Right hindlimb (tissue), 1 donor: ENCODE data around the gene ABRACL.

Experiments
- DNase-seq: peaks from one replicate; pipeline ENCODE4 v3.0.0-alpha.2; 2018

ABRACL gene

DNA sequence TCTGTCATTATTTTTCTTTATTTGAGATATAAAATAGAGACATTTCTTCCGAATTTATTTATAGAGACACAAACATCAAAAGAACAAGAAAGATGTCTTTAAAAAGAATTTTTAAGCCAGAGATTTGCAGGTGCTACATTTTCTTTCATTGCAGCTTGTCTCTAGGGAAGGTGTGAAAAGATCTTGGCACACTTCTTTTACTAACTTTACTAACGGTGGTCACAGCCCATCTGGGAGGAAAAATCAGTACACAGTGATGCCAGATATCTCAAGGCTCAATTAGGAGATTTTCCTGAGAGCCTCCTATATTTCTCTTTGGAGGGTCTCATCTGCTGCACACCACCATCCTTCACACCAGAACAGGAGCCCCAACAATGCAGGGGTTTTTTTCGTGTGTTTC lies 29.5 kb downstream of the ABRACL start:
- DNase-seq, result no peak

DNA sequence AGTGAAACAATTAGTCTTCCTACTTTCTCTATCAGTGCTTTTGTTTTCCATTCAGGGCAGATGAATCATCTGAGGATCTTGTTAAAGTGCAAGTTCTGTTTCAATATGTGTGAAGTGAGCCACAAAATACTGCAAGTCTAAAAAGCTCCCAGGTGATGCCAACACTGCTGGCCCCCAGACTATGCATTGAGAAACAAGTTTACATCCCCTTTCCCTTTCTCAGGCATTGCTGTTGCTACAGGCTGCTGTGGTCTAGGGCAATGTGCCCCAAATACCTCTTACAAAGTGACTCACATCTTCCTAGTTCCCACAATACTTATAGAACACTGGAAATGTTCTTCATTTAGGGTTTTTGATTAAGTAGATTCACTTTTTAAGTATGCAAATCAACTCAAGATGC lies 31.8 kb downstream of the ABRACL start:
- no peak for DNase-seq

DNA sequence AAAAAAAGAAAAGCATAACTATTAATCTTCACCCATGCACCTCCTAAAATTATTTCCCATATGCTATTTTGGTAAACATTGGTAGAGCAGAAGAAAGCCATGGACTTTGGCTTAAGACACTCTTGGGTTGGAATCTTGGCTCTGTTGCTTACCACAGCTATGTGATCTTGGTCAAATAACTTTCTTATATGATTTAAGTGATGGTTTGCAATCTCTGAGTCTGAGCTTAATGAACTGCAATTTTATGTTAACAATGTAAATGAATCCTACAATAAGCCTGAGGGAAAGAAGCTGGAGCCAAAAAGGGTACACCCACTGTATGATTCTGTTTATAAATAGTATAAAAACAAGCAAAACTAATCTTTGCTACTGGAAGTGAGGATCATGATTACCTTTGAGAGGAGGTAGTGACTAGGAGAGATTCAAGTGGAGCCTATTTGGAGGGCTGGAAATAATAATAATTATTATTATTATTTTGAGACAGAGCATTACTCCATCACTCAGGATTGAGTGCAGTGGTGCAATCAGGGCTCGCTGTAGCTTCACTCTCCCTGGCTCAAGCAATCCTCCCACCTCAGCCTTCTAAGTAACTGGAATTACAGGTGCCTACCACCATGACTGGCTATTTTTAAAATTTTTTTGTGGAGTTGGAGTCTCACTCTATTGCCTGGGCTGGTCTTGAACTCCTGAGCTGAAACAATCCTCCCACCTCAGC lies 34.5 kb downstream of the ABRACL start:
- no peak for DNase-seq

DNA sequence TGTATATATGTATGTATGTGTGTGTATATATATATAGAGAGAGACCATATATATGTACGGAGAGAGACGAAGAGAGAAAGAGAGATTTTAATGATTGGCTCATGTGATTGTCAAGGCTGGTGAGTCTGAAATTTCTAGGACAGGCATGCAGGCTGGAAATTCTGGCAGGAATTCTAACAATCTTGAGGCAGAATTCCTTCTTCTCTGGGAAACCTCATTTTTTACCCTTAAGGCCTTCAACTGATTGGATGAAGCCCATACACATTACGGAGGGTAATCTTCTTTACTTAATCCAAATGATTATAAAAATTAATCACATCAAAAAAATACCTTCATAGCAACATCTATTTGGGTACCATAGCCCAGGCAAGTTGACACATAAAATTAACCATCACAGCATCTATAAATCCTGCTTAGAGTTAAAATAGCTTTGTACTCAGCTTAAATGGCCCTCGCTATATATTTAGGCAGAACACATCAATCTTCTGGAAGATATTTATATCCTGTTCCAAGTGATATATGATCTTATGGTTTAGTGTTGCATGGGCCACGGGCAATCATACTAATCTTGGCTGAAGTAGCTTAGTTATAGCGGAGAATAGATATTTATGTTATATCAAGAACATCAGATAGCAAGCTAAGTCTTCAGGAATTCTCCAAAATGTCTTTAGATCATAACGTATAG lies 36.6 kb downstream of the ABRACL start:
- no peak for DNase-seq

DNA sequence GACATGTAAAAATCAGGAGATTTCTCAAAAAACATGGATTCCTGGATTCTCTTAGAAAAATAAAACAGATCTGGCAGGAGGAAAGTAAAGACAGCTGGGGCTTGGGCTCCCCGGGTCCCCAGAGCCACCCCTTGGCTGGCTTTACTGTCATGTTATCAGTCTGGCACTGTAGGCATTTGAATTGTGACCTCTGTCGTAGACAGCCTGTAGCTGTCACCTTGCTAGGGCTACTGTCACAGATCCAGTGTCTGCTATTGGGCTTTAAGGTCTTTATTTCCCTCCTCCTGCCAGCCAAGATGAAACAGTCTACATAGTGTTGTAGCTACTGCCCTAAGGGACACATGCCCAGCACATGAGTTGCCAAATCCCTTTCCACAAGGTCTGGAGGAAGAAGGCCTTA lies 37.5 kb downstream of the ABRACL start:
- DNase-seq, result no peak

DNA sequence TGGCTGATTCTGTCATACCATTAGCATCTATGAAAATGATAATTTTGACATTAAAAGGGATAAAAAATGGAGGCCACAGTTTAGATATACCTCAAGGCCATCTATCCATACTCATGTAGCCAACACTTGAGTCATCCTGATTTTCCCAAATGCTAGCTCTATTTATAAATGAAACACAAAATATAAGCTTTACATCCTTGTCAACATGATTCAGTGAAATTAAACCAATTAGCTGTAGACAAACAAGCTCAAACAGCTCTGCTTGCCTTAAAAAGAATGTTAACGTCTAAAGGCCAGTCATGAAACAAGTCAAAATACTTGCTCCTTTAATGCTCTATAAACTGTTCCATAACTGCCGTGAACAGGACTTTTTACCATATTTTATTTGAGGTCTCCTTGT lies 40.3 kb downstream of the ABRACL start:
- no peak for DNase-seq

DNA sequence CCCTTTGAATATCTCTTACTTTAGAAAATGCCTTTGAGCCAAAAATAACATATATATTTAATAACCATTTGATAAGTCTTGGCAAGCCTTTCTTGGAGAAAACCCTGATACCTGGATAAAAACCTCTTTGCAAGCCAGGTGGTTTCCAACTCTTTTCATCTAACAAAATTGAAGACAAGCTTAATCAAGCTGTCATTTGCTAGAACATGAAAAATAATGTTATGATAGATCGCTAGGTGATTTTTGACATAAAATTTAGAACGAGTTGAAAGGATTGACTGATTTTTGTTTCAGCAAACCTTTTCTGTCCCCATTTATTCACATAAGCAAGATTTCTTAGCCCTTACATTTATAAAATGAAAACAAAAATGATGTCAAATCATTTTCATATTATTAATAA lies 44.6 kb downstream of the ABRACL start:
- DNase-seq, result no peak

DNA sequence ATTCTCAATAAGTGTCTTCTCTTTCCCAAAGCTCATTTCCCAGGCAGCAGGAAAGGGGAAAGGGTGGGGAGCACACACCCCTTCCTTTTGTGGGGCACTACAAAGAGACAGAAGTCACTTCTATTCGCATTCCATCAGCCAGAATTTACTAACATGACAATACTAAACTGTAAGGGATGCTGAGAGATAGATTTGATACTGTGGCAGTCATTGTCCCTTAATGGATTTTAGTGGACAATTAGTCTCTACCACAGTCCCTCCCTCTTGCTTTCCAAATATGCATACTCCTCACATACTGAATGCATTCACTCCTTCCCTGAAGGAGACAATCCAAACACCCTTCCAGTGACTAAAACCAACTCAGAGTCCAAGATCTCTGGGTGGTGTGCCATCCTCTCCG lies 50.5 kb downstream of the ABRACL start:
- no peak for DNase-seq

DNA sequence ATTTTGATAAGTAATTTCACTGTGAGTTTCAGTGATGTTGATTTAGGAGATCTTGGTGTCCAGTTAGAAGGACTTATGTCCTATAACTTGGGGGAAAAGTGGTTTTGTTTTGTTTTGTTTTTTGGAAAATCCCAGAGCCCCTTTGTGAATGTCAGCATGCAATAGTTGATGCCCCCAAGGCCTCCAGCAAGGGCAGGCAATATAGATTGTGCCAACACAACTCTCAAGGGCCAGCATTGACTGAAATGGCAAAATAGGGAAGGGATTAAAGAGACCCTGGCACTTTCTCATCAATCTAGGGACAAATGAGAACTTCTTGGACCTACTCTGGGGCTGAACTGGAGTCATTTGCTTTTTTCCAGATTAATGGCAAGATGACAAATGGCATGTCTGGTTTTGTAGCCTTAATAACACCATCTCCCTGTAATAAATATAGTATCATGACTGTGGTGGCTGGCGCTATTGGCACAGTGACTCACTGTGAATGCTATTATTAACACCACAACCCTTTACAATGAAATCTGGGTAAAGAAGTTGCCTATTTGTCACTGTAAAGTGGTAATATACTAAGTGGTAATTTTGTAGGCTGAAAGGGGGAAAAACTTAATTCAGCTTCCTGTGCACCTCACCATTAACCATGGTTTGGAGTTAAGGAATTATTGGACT lies 51.8 kb downstream of the ABRACL start:
- no peak for DNase-seq

DNA sequence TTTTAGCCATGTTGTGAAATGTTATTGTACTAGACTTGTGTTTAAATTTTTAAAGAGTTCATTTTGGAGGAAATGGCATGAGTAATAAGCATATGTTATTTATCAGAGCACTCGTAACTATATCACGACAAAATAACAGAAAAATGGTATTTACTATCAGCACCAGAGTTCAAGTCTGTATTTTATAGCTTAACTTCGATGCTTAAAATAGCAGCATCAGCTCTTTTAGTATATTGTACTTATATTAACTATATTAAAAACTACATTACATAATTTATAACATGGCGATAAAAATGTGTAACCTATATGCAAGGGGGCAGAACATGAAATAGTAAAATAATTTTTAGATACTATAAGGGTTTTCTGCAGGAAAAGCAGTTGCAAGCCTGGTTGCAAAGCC lies 52.9 kb downstream of the ABRACL start:
- DNase-seq, result no peak

DNA sequence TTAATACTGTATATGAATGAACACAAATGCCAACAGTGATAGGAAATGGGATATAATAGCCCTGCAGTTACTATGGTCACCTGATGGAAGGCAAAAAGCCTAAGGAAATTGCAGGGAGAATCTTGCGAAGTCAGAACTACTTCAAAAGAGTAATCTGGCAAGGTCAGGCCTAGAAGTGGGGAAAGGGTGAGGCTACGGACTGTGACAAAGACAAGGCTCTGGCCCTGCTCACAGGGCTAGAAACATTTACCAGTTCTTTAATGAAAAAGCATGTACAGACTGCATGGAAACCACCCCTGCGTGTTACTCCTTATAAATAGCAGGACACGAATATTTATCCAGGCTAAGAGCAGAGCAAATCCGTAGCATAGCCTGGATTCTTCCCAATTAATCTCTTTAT lies 53.8 kb downstream of the ABRACL start:
- DNase-seq, result no peak

DNA sequence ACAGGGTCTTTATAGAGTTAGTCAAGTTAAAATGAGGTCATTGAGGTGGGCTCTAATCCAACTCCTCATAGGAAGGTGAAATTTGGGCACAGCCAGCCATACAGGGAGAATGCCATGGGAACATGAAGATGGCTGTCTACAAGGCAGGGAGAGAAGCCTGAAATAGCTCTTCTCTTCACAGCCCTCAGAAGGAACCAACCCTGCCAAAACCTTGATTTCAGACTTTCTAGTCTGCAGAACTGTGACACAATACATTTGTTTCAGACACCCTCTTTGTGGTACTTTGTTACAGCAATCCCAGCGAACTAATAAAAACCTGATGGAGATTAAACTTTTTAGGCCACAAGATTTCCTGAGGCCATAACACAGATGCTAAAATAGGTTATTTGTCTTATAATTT lies 63.3 kb downstream of the ABRACL start:
- no peak for DNase-seq
